Neural cell (in vitro differentiated cells): ENCODE results near the gene PTK7. TPM values are rescaled to one million over a fixed set of nuclear protein-coding genes. Genes with fewer than 3 reads are reported as not detected.
"Not testable (repeated sequence)": the region's sequence is repeated elsewhere in the genome, so short reads cannot be mapped to it uniquely, and the experiment has no call there.

Source experiments
- H2AFZ ChIP-seq: fragments of 200-600, 300-800 bp; sonication (generic), shearing (Covaris generic); 2 replicates; pipeline ENCODE4 v1.6.0; 2014; ENCODE audit warnings: low read depth, mild to moderate bottlenecking, antibody characterized with exemption, low read length, moderate library complexity
- H3F3A ChIP-seq: fragments of 200-600 bp; shearing (Covaris generic); 2 replicates; pipeline ENCODE4 v1.6.1; 2016; ENCODE audit warnings: mild to moderate bottlenecking, moderate library complexity, mixed read lengths, antibody characterized with exemption, low read length; ENCODE audit not compliant: insufficient read depth, poor library complexity, severe bottlenecking
- H3K27ac ChIP-seq: fragments of 200-600, 300-800 bp; sonication (generic), shearing (Covaris generic); 2 replicates; pipeline ENCODE4 v1.5.1; 2014; ENCODE audit warnings: mild to moderate bottlenecking, low read length, moderate library complexity
- H3K27me3 ChIP-seq: fragments of 300-800, 200-600 bp; sonication (generic), shearing (Covaris generic); 2 replicates; pipeline ENCODE4 v1.6.0; 2014; ENCODE audit warnings: mild to moderate bottlenecking, low read depth, low read length, moderate library complexity; ENCODE audit not compliant: insufficient read depth
- H3K36me3 ChIP-seq: fragments of 300-800, 200-600 bp; sonication (generic), shearing (Covaris generic); 2 replicates; pipeline ENCODE4 v1.5.1; 2014; ENCODE audit warnings: mild to moderate bottlenecking, antibody characterized with exemption, low read length, moderate library complexity; ENCODE audit not compliant: insufficient read depth
- H3K4me2 ChIP-seq: fragments of 300-800, 200-600 bp; sonication (generic), shearing (Covaris generic); 2 replicates; pipeline ENCODE4 v1.6.0; 2014; ENCODE audit warnings: mild to moderate bottlenecking, low read length
- H3K4me3 ChIP-seq: fragments of 300-800, 200-600 bp; sonication (generic), shearing (Covaris generic); 2 replicates; pipeline ENCODE4 v1.5.1; 2014; ENCODE audit warnings: mild to moderate bottlenecking, low read length, moderate library complexity
- H3K79me2 ChIP-seq: fragments of 200-600 bp; shearing (Covaris generic); replicated peaks from 2 replicates; pipeline ENCODE4 v1.6.0; 2014; ENCODE audit warnings: mild to moderate bottlenecking, low read length, moderate library complexity; ENCODE audit not compliant: insufficient read depth
- H3K9ac ChIP-seq: fragments of 300-800, 200-600 bp; sonication (generic), shearing (Covaris generic); 2 replicates; pipeline ENCODE4 v1.6.1; 2016; ENCODE audit warnings: mild to moderate bottlenecking, low read length, mixed read lengths
- H3K9me2 ChIP-seq: fragments of 200-600 bp; shearing (Covaris generic); 2 replicates; pipeline ENCODE4 v1.6.1; 2016; ENCODE audit warnings: mild to moderate bottlenecking, low read length, mixed read lengths; ENCODE audit not compliant: insufficient read depth
- H3K9me3 ChIP-seq: fragments of 200-600, 300-800 bp; sonication (generic), shearing (Covaris generic); 2 replicates; pipeline ENCODE4 v1.6.1; 2016; ENCODE audit warnings: mild to moderate bottlenecking, mixed run types, low read length, moderate library complexity, mixed read lengths
- H4K20me1 ChIP-seq: fragments of 200-600 bp; shearing (Covaris generic); 2 replicates; pipeline ENCODE4 v1.6.1; 2016; ENCODE audit warnings: mild to moderate bottlenecking, mixed run types; ENCODE audit not compliant: insufficient read depth
- CTCF ChIP-seq: fragments of 450-650 bp; IDR thresholded peaks from 2 replicates; pipeline ENCODE4 v1.5.1; 2014; ENCODE audit warnings: antibody characterized with exemption, mild to moderate bottlenecking, moderate library complexity; ENCODE audit not compliant: poor library complexity, severe bottlenecking
- EP300 ChIP-seq: fragments of 450-650 bp; conservative IDR thresholded peaks from 2 replicates; pipeline ENCODE4 v1.6.1; 2014; ENCODE audit warnings: antibody characterized with exemption, mild to moderate bottlenecking, moderate library complexity; ENCODE audit not compliant: poor library complexity, severe bottlenecking
- EZH2 ChIP-seq: fragments of 200-600, 300-800 bp; shearing (Covaris generic), sonication (generic); IDR thresholded peaks from 2 replicates; pipeline ENCODE4 v1.6.1; 2014; ENCODE audit warnings: antibody characterized with exemption, low read length, borderline replicate concordance, mild to moderate bottlenecking; ENCODE audit not compliant: insufficient read depth, poor library complexity, severe bottlenecking
- MXI1 ChIP-seq: fragments of 450-650 bp; conservative IDR thresholded peaks from 2 replicates; pipeline ENCODE4 v1.6.1; 2014; ENCODE audit warnings: antibody characterized with exemption, mild to moderate bottlenecking; ENCODE audit not compliant: poor library complexity, severe bottlenecking
- POLR2AphosphoS5 ChIP-seq: IDR thresholded peaks from 2 replicates; pipeline ENCODE4 v1.6.1; 2012
- RAD21 ChIP-seq: fragments of 450-650 bp; conservative IDR thresholded peaks from 2 replicates; pipeline ENCODE4 v1.6.1; 2014; ENCODE audit warnings: antibody characterized with exemption, mild to moderate bottlenecking, moderate library complexity
- REST ChIP-seq: IDR thresholded peaks from 2 replicates; pipeline ENCODE4 v1.6.1; 2012; ENCODE audit warnings: borderline replicate concordance
- SMC3 ChIP-seq: fragments of 450-650 bp; conservative IDR thresholded peaks from 2 replicates; pipeline ENCODE4 v1.6.1; 2014; ENCODE audit warnings: antibody characterized with exemption, mild to moderate bottlenecking, moderate library complexity; ENCODE audit not compliant: poor library complexity
- TAF1 ChIP-seq: IDR thresholded peaks from 2 replicates; pipeline ENCODE4 v1.6.1; 2012; ENCODE audit warnings: low read depth
- polyA plus RNA-seq: library from polyadenylated mRNA; depleted of rRNA; stranded (reverse); fragments of >200 nt; gene quantifications from 2 replicates; pipeline ENCODE4 v1.2.3, GENCODE V29; 2014

PTK7 gene
- polyA plus RNA-seq, 1 donor from 2014 or later, result 32.5 TPM

- H3F3A ChIP-seq, result no peaks in the 10 kb centered on the region
- no peaks in the 10 kb centered on the region for H3K9me3 ChIP-seq
- no peak overlapping the region for H3K9ac ChIP-seq
- no peak overlapping the region for H3K27ac ChIP-seq
- no peaks in the 10 kb centered on the region for H4K20me1 ChIP-seq
- H3K36me3 ChIP-seq, result no peaks in the 10 kb centered on the region
- H3K4me3 ChIP-seq, result no peak overlapping the region
- H3K4me2 ChIP-seq, result no peak overlapping the region
- H3K9me2 ChIP-seq, result no peaks in the 10 kb centered on the region
- TF ChIP-seq POLR2AphosphoS5 (no peak), CTCF (no peak), RAD21 (no peak), REST (no peak), EP300 (no peak), EZH2 (no peak), SMC3 (no peak), MXI1 (no peak), TAF1 (no peak)
- peaks cover 31% of the 10 kb centered on the region for H3K79me2 ChIP-seq
- no peak overlapping the region for H2AFZ ChIP-seq
- no peaks in the 10 kb centered on the region for H3K27me3 ChIP-seq
Observed at GRCh38 chr6:43078691-43079090, 2.6 kb downstream of the PTK7 start.

GRCh38 chr6:43081043-43081442, 4.9 kb downstream of the PTK7 start:
- Histone ChIP-seq H3K27ac (no peak overlapping the region), H3K27me3 (no peaks in the 10 kb centered on the region), H3K36me3 (no peaks in the 10 kb centered on the region), H3F3A (no peaks in the 10 kb centered on the region), H3K4me3 (no peak overlapping the region), H3K9me2 (no peaks in the 10 kb centered on the region), H3K9me3 (no peaks in the 10 kb centered on the region), H3K9ac (no peak overlapping the region), H3K79me2 (peaks cover 35% of the 10 kb centered on the region), H3K4me2 (no peak overlapping the region), H2AFZ (no peak overlapping the region), H4K20me1 (no peaks in the 10 kb centered on the region)
- no peak for TF ChIP-seq EZH2
- TF ChIP-seq TAF1, result no peak
- no peak for TF ChIP-seq CTCF
- TF ChIP-seq MXI1, result no peak
- no peak for TF ChIP-seq SMC3
- no peak for TF ChIP-seq EP300
- no peak for TF ChIP-seq RAD21
- TF ChIP-seq POLR2AphosphoS5, result no peak
- no peak for TF ChIP-seq REST

GRCh38 chr6:43081922-43082321, 5.8 kb downstream of the PTK7 start:
- not testable (repeated sequence) for H4K20me1 ChIP-seq, H3F3A ChIP-seq, H3K36me3 ChIP-seq, H3K9me3 ChIP-seq, H2AFZ ChIP-seq, H3K4me2 ChIP-seq, H3K27ac ChIP-seq, H3K9me2 ChIP-seq, H3K4me3 ChIP-seq, H3K9ac ChIP-seq, H3K27me3 ChIP-seq
- peaks cover 35% of the 10 kb centered on the region for H3K79me2 ChIP-seq
